Stimulated activated CD8-positive, alpha-beta memory T cell treated with anti-CD3 and anti-CD28 coated beads, Interleukin-15, amount 100 ng/mL, for 1 hour (primary cell): ENCODE measurements around the gene ETV4.

Experiments used
- DNase-seq: peaks from one replicate; pipeline ENCODE4 v3.0.0-alpha.2; 2020; ENCODE audit warnings: low read depth

Gene ETV4

GRCh38 chr17:43572368-43572980, 26.3 kb upstream of the ETV4 start:
- DNase-seq, result no peak

GRCh38 chr17:43570518-43570928, 24.4 kb upstream of the ETV4 start:
- no peak for DNase-seq

- DNase-seq, result no peak
These were observed 22.5 kb upstream of the ETV4 start for GRCh38 chr17:43568506-43569082.

GRCh38 chr17:43563600-43564594, 17.8 kb upstream of the ETV4 start:
- DNase-seq, result no peak

- DNase-seq, result no peak
These were observed 16.8 kb upstream of the ETV4 start for GRCh38 chr17:43562679-43563599.

- DNase-seq, result no peak
These were observed 14.6 kb upstream of the ETV4 start for GRCh38 chr17:43560461-43561427.

GRCh38 chr17:43559161-43559816, 13.1 kb upstream of the ETV4 start:
- DNase-seq, result no peak

- no peak for DNase-seq
These were observed 12.6 kb upstream of the ETV4 start for GRCh38 chr17:43558805-43559160.

- no peak for DNase-seq
These were observed 10.2 kb upstream of the ETV4 start for GRCh38 chr17:43556292-43556691.

- DNase-seq, result no peak
These were observed 8.7 kb upstream of the ETV4 start for GRCh38 chr17:43554857-43555256.

- no peak for DNase-seq
These were observed 7.4 kb upstream of the ETV4 start for GRCh38 chr17:43553573-43553972.

GRCh38 chr17:43552229-43552837, 6.2 kb upstream of the ETV4 start:
- no peak for DNase-seq

- DNase-seq, result no peak
These were observed 4.6 kb upstream of the ETV4 start for GRCh38 chr17:43550754-43551153.

GRCh38 chr17:43549496-43549895, 3.4 kb upstream of the ETV4 start:
- no peak for DNase-seq

GRCh38 chr17:43548689-43549379, 2.7 kb upstream of the ETV4 start:
- no peak for DNase-seq

- DNase-seq, result no peak
These were observed 1.6 kb upstream of the ETV4 start for GRCh38 chr17:43547659-43548256.

- no peak for DNase-seq
These were observed 1.0 kb upstream of the ETV4 start for GRCh38 chr17:43547189-43547550.

- no peak for DNase-seq
These were observed 832 bp downstream of the ETV4 start for GRCh38 chr17:43545383-43545632.
